Breast epithelium (tissue), 4 donors: ENCODE measurements around the gene HGD. TPM values are rescaled to one million over a fixed set of nuclear protein-coding genes. Genes with fewer than 3 reads are reported as not detected.

ENCODE experiments used
- DNase-seq, 2 donors: peaks; one replicate each; pipeline ENCODE4 v3.0.0-alpha.2; 2019; ENCODE audit warnings: low spot score in 2 of 2
- H3K27ac ChIP-seq, 2 donors: fragments of 200-600 bp; sonication (generic) in 1 of 2; one replicate each; pipeline ENCODE4 v1.5.1; 2016 to 2019; ENCODE audit warnings: mild to moderate bottlenecking in 1 of 2
- H3K27me3 ChIP-seq, 2 donors: fragments of 200-600 bp; sonication (generic) in 1 of 2; one replicate each; pipeline versions ENCODE4 v1.5.1 to v1.6.0; 2017 to 2019; ENCODE audit warnings: control low read depth in 1 of 2, mild to moderate bottlenecking in 1 of 2
- H3K36me3 ChIP-seq: fragments of 200-600 bp; one replicate; pipeline ENCODE4 v1.5.1; 2019
- H3K4me1 ChIP-seq, 2 donors: fragments of 200-600 bp; sonication (generic); one replicate each; pipeline ENCODE4 v1.5.1; 2016 to 2019; ENCODE audit warnings: control low read depth in 1 of 2
- H3K4me3 ChIP-seq, 3 donors: fragments of 200-600 bp; sonication (generic); 1 replicate in 2 of 3; 2 replicates in 1 of 3; pipeline ENCODE4 v1.5.1; 2016 to 2019; ENCODE audit warnings: mild to moderate bottlenecking in 3 of 3, moderate library complexity in 2 of 3
- H3K9me3 ChIP-seq, 2 donors: fragments of 200-600 bp; sonication (generic) in 1 of 2; one replicate each; pipeline ENCODE4 v1.5.1; 2016 to 2019; ENCODE audit warnings: control low read depth in 1 of 2
- POLR2A ChIP-seq: fragments of 450-650 bp; IDR thresholded peaks from one replicate; pipeline ENCODE4 v1.6.1; 2016; ENCODE audit warnings: antibody characterized with exemption, mild to moderate bottlenecking, moderate library complexity
- POLR2AphosphoS5 ChIP-seq, 3 donors: sonication (generic); formaldehyde crosslinking; IDR thresholded peaks; one replicate each; pipeline ENCODE4 v1.6.1; 2017; ENCODE audit warnings: antibody characterized with exemption in 3 of 3
- intact Hi-C: fragments of 100-400 bp; cut with DNase I; formaldehyde crosslinking; loops from one replicate; pipeline ENCODE4 v1.15.1; 2023; ENCODE audit warnings: low total_unique reads
- total RNA-seq, 3 donors: library from RNA; depleted of rRNA; stranded (reverse); fragments of >200 nt; gene quantifications; one replicate each; pipeline ENCODE4 v1.1.0, GENCODE V29; 2016
- TF ChIP-seq, protein P1 (sequence below), 3 donors: fragments of 450-650 bp; IDR thresholded peaks; one replicate each; pipeline ENCODE4 v1.5.1; 2016 to 2017; ENCODE audit warnings: antibody characterized with exemption in 3 of 3, mild to moderate bottlenecking in 3 of 3, moderate library complexity in 3 of 3

HGD gene
- total RNA-seq, 3 donors from 2014 or later = 5.1 to 25.9 TPM; not detected in 1

DNA sequence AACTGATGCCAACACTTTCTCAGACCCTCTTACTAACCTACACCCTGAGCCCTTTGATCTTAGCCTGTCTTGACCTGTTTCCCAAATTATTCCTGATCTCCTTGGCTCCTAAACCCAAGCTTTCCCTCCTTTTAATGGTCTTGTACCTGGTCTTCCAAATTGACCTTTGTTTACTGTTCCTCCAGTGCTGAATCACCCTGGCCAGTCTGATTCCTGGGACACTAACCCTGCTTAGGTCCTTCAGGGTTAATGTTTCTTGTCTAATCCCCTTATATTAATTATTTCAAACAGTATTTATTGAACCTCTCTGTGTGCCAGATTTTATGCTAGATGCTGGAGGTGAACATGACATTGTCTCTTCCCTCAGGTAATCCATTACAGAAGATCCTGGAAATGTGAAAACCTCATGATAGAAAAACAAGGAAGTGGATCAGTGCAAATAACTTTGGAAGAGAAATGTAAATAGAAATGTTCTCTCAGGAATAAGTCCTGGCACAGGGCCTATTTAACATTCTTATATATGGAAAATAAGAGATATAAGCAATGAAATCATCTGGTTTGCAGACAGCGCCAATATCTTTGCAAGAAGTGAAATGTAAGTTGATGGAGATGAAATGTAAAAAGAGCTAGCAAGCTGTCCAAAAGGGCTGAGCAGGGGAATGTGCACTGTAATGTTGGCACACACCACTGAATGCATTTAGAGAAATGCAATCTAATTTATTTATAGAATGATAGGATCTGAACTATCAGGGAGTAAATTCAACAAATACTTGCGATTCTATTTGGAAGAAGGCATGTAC is 20.7 kb downstream of the HGD start:
- Histone ChIP-seq H3K4me3 (no peak overlapping the region), H3K27me3 (no peaks in the 10 kb centered on the region), H3K36me3 (no peaks in the 10 kb centered on the region), H3K27ac (no peak overlapping the region), H3K9me3 (no peaks in the 10 kb centered on the region), H3K4me1 (no peaks in the 10 kb centered on the region)
- TF ChIP-seq POLR2A (no peak), POLR2AphosphoS5 (IDR thresholded peaks at IDR 0.05) (no peak)
- TF ChIP-seq, protein P1, sequence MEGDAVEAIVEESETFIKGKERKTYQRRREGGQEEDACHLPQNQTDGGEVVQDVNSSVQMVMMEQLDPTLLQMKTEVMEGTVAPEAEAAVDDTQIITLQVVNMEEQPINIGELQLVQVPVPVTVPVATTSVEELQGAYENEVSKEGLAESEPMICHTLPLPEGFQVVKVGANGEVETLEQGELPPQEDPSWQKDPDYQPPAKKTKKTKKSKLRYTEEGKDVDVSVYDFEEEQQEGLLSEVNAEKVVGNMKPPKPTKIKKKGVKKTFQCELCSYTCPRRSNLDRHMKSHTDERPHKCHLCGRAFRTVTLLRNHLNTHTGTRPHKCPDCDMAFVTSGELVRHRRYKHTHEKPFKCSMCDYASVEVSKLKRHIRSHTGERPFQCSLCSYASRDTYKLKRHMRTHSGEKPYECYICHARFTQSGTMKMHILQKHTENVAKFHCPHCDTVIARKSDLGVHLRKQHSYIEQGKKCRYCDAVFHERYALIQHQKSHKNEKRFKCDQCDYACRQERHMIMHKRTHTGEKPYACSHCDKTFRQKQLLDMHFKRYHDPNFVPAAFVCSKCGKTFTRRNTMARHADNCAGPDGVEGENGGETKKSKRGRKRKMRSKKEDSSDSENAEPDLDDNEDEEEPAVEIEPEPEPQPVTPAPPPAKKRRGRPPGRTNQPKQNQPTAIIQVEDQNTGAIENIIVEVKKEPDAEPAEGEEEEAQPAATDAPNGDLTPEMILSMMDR (IDR thresholded peaks at IDR 0.05) = no peak
- intact Hi-C loops = no loop called here
- no peak for DNase-seq

DNA sequence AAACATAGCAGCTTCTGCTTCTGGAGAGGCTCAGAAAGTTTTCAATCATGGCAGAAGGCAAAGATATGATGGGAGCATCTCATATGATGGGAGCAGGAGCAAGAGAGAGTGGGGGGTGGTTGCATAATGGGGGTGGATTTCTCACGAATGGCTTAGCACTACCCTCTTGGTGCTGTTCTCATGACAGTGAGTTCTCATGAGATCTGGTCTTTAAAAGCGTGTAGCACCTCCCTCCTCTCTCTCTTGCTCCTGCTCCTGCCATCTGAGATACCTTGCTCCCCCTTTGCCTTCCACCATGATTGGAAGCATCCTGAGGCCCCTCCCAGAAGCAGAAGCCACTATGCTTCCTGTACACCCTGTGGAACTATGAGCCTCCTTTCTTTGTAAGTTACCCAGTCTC is 22.2 kb downstream of the HGD start:
- no peaks in the 10 kb centered on the region for H3K4me1 ChIP-seq
- TF ChIP-seq POLR2AphosphoS5 (IDR thresholded peaks at IDR 0.05) (no peak), POLR2A (no peak)
- TF ChIP-seq, protein P1 (IDR thresholded peaks at IDR 0.05) = no peak
- H3K36me3 ChIP-seq = no peaks in the 10 kb centered on the region
- no peaks in the 10 kb centered on the region for H3K27me3 ChIP-seq
- H3K4me3 ChIP-seq = no peak overlapping the region
- intact Hi-C loops = no loop called here
- H3K27ac ChIP-seq = no peak overlapping the region
- H3K9me3 ChIP-seq = no peaks in the 10 kb centered on the region
- DNase-seq = no peak

DNA sequence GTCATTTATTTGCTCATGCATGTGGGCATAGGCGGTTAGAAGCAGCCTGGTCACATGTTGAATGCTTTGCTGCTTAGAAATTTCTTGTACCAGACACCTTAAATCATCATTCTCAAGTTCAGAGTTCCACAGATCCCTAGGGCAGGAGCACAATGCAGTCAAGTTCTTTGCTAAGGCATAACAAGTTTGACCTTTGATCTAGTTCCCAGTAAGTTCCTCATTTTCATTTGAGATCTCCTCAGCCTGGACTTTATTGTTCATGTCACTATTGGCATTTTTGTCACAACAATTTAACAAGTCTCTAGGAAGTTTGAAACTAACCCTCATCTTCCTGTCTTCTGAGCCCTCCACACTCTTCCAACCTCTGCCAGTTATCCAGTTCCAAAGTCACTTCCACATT is 22.8 kb downstream of the HGD start:
- Histone ChIP-seq H3K27me3 (no peaks in the 10 kb centered on the region), H3K9me3 (no peaks in the 10 kb centered on the region), H3K4me1 (no peaks in the 10 kb centered on the region), H3K27ac (no peak overlapping the region), H3K4me3 (no peak overlapping the region), H3K36me3 (no peaks in the 10 kb centered on the region)
- TF ChIP-seq POLR2AphosphoS5 (IDR thresholded peaks at IDR 0.05) (no peak), POLR2A (no peak)
- TF ChIP-seq, protein P1 (IDR thresholded peaks at IDR 0.05) = no peak
- no peak for DNase-seq
- intact Hi-C loops = no loop called here

DNA sequence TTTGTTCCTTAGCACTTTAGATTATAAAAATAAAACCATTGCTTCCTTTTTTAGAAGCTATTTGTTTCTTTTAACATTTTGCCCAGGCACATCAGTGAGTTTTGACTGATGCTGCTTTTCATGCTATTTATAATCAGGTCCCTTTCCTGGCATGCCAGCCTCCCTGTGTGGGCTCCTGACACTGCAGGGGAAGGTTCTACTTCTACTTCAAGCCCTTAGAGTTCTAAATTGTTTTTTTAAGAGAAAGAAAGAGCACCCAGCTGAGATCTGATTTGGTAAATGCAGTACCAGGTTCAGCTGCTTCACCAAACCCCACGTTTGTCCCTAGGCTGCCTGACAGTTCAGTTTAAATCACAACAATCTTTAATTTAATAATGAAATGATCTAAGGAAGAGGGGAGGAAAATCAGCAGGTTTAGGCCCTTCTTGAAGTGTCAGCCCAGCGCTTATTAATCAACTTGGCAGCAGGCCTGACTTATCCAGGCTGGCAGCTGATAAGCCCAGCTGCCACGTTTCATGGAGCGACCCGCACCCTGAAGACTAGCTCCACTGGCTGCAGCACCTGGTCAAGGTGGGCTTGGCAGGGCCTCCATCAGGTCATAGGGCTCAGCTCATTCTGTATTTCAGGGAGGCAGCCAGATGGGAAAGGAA is 29.0 kb downstream of the HGD start:
- Histone ChIP-seq H3K4me3 (no peak overlapping the region), H3K36me3 (no peaks in the 10 kb centered on the region), H3K4me1 (no peaks in the 10 kb centered on the region), H3K9me3 (no peaks in the 10 kb centered on the region), H3K27me3 (no peaks in the 10 kb centered on the region), H3K27ac (no peak overlapping the region)
- intact Hi-C loops = no loop called here
- DNase-seq = no peak
- no peak for TF ChIP-seq POLR2AphosphoS5 (IDR thresholded peaks at IDR 0.05)
- TF ChIP-seq, protein P1 (IDR thresholded peaks at IDR 0.05) = no peak
- no peak for TF ChIP-seq POLR2A

DNA sequence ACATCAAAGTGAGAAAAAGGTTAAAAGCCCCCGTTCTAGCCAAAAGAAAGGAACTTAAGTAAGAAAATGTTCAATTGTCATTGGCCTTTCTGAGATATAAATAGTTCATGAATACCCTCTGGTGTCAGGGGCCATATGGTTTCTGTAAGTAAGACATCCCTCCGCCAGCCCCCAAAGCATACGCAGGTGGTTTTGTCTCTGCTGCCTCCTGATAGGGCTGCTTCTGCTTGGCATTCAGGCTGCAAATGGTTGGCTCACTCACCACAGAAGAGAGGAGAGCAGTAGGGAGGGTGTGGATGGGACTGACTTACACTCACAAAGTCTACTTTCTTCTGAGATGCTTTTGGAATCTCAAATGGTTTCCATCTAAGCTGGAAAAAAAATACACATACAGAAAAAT is 29.8 kb downstream of the HGD start:
- TF ChIP-seq POLR2A (no peak), POLR2AphosphoS5 (IDR thresholded peaks at IDR 0.05) (no peak)
- TF ChIP-seq, protein P1 (IDR thresholded peaks at IDR 0.05) = no peak
- Histone ChIP-seq H3K4me1 (no peaks in the 10 kb centered on the region), H3K4me3 (no peak overlapping the region), H3K27me3 (no peaks in the 10 kb centered on the region), H3K27ac (no peak overlapping the region), H3K9me3 (no peaks in the 10 kb centered on the region), H3K36me3 (no peaks in the 10 kb centered on the region)
- intact Hi-C loops = no loop called here
- no peak for DNase-seq
